PC-3 (cell line): ENCODE results near the gene APBA2.

Experiments used
- CTCF ChIP-seq: fragments of 300-600 bp; sonication (generic); conservative IDR thresholded peaks from 2 replicates; pipeline ENCODE4 v1.5.1; 2017; ENCODE audit warnings: antibody characterized with exemption, low read depth, mild to moderate bottlenecking, low read length
- EZH2 ChIP-seq: fragments of 300-600 bp; sonication (generic); IDR thresholded peaks from one replicate; pipeline ENCODE4 v1.6.1; 2017; ENCODE audit warnings: antibody characterized with exemption, mild to moderate bottlenecking, low read length; ENCODE audit not compliant: unreplicated experiment

GRCh38 chr15:28950916-28951315, 65.1 kb downstream of the APBA2 start:
- TF ChIP-seq EZH2 (no peak), CTCF (no peak)
